CD8-positive, alpha-beta memory T cell (primary cell): ENCODE data around the gene POLR1B. TPM values are rescaled to one million over a fixed set of nuclear protein-coding genes. Genes with fewer than 3 reads are reported as not detected.
"Not testable (repeated sequence)": the region's sequence is repeated elsewhere in the genome, so short reads cannot be mapped to it uniquely, and the experiment has no call there.

ENCODE experiments used
- CTCF ChIA-PET: fragments of 350-600 bp; sonication (Branson Sonifier 250); formaldehyde crosslinking; loops from one replicate; lab custom pipeline; 2021; ENCODE audit warnings: antibody characterized with exemption; lab: Charles Lee
- POLR2A ChIA-PET: fragments of 350-600 bp; sonication (Branson Sonifier 250); formaldehyde crosslinking; loops from one replicate; lab custom pipeline; 2021; ENCODE audit warnings: antibody characterized with exemption; lab: Charles Lee
- DNase-seq, 5 donors: peaks; one replicate each; pipeline versions ENCODE4 v3.0.0 to v3.0.0-alpha.2; 2020 to 2022; ENCODE audit warnings: mixed read lengths in 1 of 5
- H3K27ac ChIP-seq: one replicate; pipeline ENCODE4 v1.7.0; 2013; ENCODE audit warnings: low read depth, mild to moderate bottlenecking, low read length, moderate library complexity
- H3K27me3 ChIP-seq: 2 replicates; pipeline ENCODE4 v1.7.0; 2013; ENCODE audit warnings: low read length, mild to moderate bottlenecking; ENCODE audit not compliant: insufficient read depth, poor library complexity, severe bottlenecking
- H3K36me3 ChIP-seq: 2 replicates; pipeline ENCODE4 v1.7.0; 2013; ENCODE audit warnings: mild to moderate bottlenecking, low read length, moderate library complexity; ENCODE audit not compliant: insufficient read depth
- H3K4me1 ChIP-seq: 2 replicates; pipeline ENCODE4 v1.7.0; 2013; ENCODE audit warnings: mild to moderate bottlenecking, low read length, moderate library complexity; ENCODE audit not compliant: insufficient read depth
- H3K4me3 ChIP-seq: 2 replicates; pipeline ENCODE4 v1.7.0; 2013; ENCODE audit warnings: mild to moderate bottlenecking, low read length
- H3K9me3 ChIP-seq: 2 replicates; pipeline ENCODE4 v1.7.0; 2013; ENCODE audit warnings: mild to moderate bottlenecking, low read length
- H3K27ac Mint-ChIP-seq, 8 donors: one replicate each; pipeline ENCODE4 v1.8.0; 2020 to 2021; ENCODE audit warnings: mixed read lengths in 8 of 8, mild to moderate bottlenecking in 6 of 8, inconsistent platforms in 3 of 8, moderate library complexity in 3 of 8
- H3K27me3 Mint-ChIP-seq, 2 donors: one replicate each; pipeline ENCODE4 v1.8.0; 2020 to 2021; ENCODE audit warnings: mixed read lengths in 2 of 2, mild to moderate bottlenecking in 1 of 2, moderate library complexity in 1 of 2
- H3K36me3 Mint-ChIP-seq, 3 donors: one replicate each; pipeline ENCODE4 v1.8.0; 2020 to 2021; ENCODE audit warnings: mixed read lengths in 3 of 3, inconsistent platforms in 1 of 3, mild to moderate bottlenecking in 1 of 3
- H3K4me1 Mint-ChIP-seq, 3 donors: one replicate each; pipeline ENCODE4 v1.8.0; 2020 to 2021; ENCODE audit warnings: mixed read lengths in 3 of 3, inconsistent platforms in 1 of 3, mild to moderate bottlenecking in 1 of 3
- H3K4me3 Mint-ChIP-seq, 7 donors: one replicate each; pipeline ENCODE4 v1.8.0; 2020 to 2021; ENCODE audit warnings: mixed read lengths in 7 of 7, mild to moderate bottlenecking in 6 of 7, moderate library complexity in 4 of 7, inconsistent platforms in 2 of 7
- H3K9me3 Mint-ChIP-seq, 5 donors: one replicate each; pipeline ENCODE4 v1.8.0; 2020 to 2022; ENCODE audit warnings: mixed read lengths in 5 of 5, mild to moderate bottlenecking in 3 of 5, moderate library complexity in 2 of 5, inconsistent platforms in 1 of 5
- polyA plus RNA-seq: library from polyadenylated mRNA; unstranded; fragments of 300-500 nt; fragmentation: Illumina TruSeq; gene quantifications from one replicate; pipeline ENCODE4 v1.2.3, GENCODE V29; 2021
- total RNA-seq, 2 experiments: library from RNA; stranded (reverse); gene quantifications; one replicate each; pipeline ENCODE4 v1.2.3, GENCODE V29; 2021

POLR1B gene
- total RNA-seq (10 to 100 TPM; 67.1 to 78.4 TPM), polyA plus RNA-seq (24.3 TPM)

GRCh38 chr2:112542123-112542983 is at the start of gene POLR1B:
POLR1B (plus strand) TSS chr2:112542465; CDS start chr2:112542495, 30 bp downstream.
- ChIA-PET CTCF (no interaction called here), POLR2A (no interaction called here)
- H3K36me3 Mint-ChIP-seq, result peaks cover 0 to 17% (median 2%) of the 10 kb centered on the region in 3 donors

GRCh38 chr2:112493048-112493447 is 49.2 kb upstream of the POLR1B start:
- H3K27me3 ChIP-seq, result no peaks in the 10 kb centered on the region
- DNase-seq, result no peak
- ChIA-PET POLR2A (no interaction called here), CTCF (interaction anchor here (1.2 to 1.9 kb wide), 2 partner anchors 9 to 12 kb away, joined by 9 read pairs; no protein-coding TSS in a partner anchor)
- H3K4me3 ChIP-seq, result no peak overlapping the region
- Mint-ChIP-seq H3K4me3 (no peak overlapping the region), H3K36me3 (peaks cover 0 to 16% (median 1%) of the 10 kb centered on the region in 3 donors), H3K9me3 (no peaks in the 10 kb centered on the region), H3K27me3 (no peaks in the 10 kb centered on the region), H3K4me1 (peaks cover 0 to 6% (median 6%) of the 10 kb centered on the region in 3 donors), H3K27ac (peak overlapping the region in 1 of 8 donors; percentile 41)
- no peaks in the 10 kb centered on the region for H3K9me3 ChIP-seq
- H3K4me1 ChIP-seq, result no peaks in the 10 kb centered on the region
- no peaks in the 10 kb centered on the region for H3K36me3 ChIP-seq
- H3K27ac ChIP-seq, result peak overlapping the region; percentile 0

More at GRCh38 chr2:112542123-112542983, at the start of gene POLR1B:
- Histone ChIP-seq H3K4me1 (peaks cover 17% of the 10 kb centered on the region), H3K27ac (peak within 1 kb of the TSS; percentile 93), H3K9me3 (no peaks in the 10 kb centered on the region), H3K36me3 (peaks cover 5% of the 10 kb centered on the region), H3K27me3 (no peaks in the 10 kb centered on the region), H3K4me3 (peak within 1 kb of the TSS; percentile 90)
- no peaks in the 10 kb centered on the region for H3K9me3 Mint-ChIP-seq
- H3K27ac Mint-ChIP-seq, result no peak within 1 kb of the TSS
- DNase-seq, result peak; percentile 61 to 83 (median 74)
- no peak within 1 kb of the TSS for H3K4me3 Mint-ChIP-seq
- H3K27me3 Mint-ChIP-seq, result peaks cover 0 to 1% of the 10 kb centered on the region in 2 donors
- H3K4me1 Mint-ChIP-seq, result peaks cover 18 to 30% (median 21%) of the 10 kb centered on the region in 3 donors

GRCh38 chr2:112493858-112494648 is 48.2 kb upstream of the POLR1B start:
- H3K27ac ChIP-seq, result no peak overlapping the region
- H3K36me3 Mint-ChIP-seq, result peaks cover 0 to 19% (median 1%) of the 10 kb centered on the region in 3 donors
- H3K4me3 Mint-ChIP-seq, result no peak overlapping the region
- H3K27ac Mint-ChIP-seq, result no peak overlapping the region
- H3K9me3 ChIP-seq, result no peaks in the 10 kb centered on the region
- ChIA-PET POLR2A (no interaction called here), CTCF (interaction anchor here (1.2 to 1.9 kb wide), 2 partner anchors 10 to 13 kb away, joined by 9 read pairs; no protein-coding TSS in a partner anchor)
- no peaks in the 10 kb centered on the region for H3K4me1 ChIP-seq
- H3K36me3 ChIP-seq, result no peaks in the 10 kb centered on the region
- no peak for DNase-seq
- no peaks in the 10 kb centered on the region for H3K27me3 ChIP-seq
- H3K27me3 Mint-ChIP-seq, result no peaks in the 10 kb centered on the region
- H3K4me3 ChIP-seq, result no peak overlapping the region
- no peaks in the 10 kb centered on the region for H3K9me3 Mint-ChIP-seq
- H3K4me1 Mint-ChIP-seq, result peaks cover 0 to 6% (median 6%) of the 10 kb centered on the region in 3 donors

- no peak overlapping the region for H3K27ac ChIP-seq
- no peaks in the 10 kb centered on the region for H3K9me3 Mint-ChIP-seq
- no peaks in the 10 kb centered on the region for H3K27me3 Mint-ChIP-seq
- ChIA-PET POLR2A (no interaction called here), CTCF (no interaction called here)
- peaks cover 0 to 17% (median 1%) of the 10 kb centered on the region in 3 donors for H3K36me3 Mint-ChIP-seq
- no peak overlapping the region for H3K4me3 Mint-ChIP-seq
- H3K9me3 ChIP-seq, result no peaks in the 10 kb centered on the region
- no peak for DNase-seq
- H3K4me3 ChIP-seq, result no peak overlapping the region
- H3K27ac Mint-ChIP-seq, result no peak overlapping the region
- H3K4me1 ChIP-seq, result no peaks in the 10 kb centered on the region
- no peaks in the 10 kb centered on the region for H3K27me3 ChIP-seq
- peaks cover 0 to 2% (median 1%) of the 10 kb centered on the region in 3 donors for H3K4me1 Mint-ChIP-seq
- H3K36me3 ChIP-seq, result no peaks in the 10 kb centered on the region
Observed at GRCh38 chr2:112494828-112495227, 47.4 kb upstream of the POLR1B start.

- H3K27me3 Mint-ChIP-seq, H3K9me3 ChIP-seq, H3K4me1 ChIP-seq, H3K36me3 ChIP-seq, CTCF ChIA-PET, H3K4me1 Mint-ChIP-seq, H3K27ac ChIP-seq, POLR2A ChIA-PET, DNase-seq, H3K27me3 ChIP-seq, H3K4me3 Mint-ChIP-seq, H3K9me3 Mint-ChIP-seq, H3K4me3 ChIP-seq: not testable (repeated sequence)
- Mint-ChIP-seq H3K36me3 (peaks cover 0 to 16% (median 1%) of the 10 kb centered on the region in 3 donors), H3K27ac (peak overlapping the region in 1 of 8 donors; percentile 40)
Observed at GRCh38 chr2:112495878-112496277, 46.4 kb upstream of the POLR1B start.

GRCh38 chr2:112500850-112501484 is 41.3 kb upstream of the POLR1B start:
- POLR2A ChIA-PET, H3K4me1 ChIP-seq, H3K9me3 Mint-ChIP-seq, H3K27me3 Mint-ChIP-seq, H3K36me3 ChIP-seq, H3K9me3 ChIP-seq, H3K4me3 Mint-ChIP-seq, H3K27ac ChIP-seq, H3K4me1 Mint-ChIP-seq, H3K27me3 ChIP-seq, H3K4me3 ChIP-seq: not testable (repeated sequence)
- DNase-seq, result peak in 3 of 5 donors; percentile 43 to 64 (median 45)
- peak overlapping the region in 1 of 8 donors; percentile 33 for H3K27ac Mint-ChIP-seq
- peaks cover 0 to 19% (median 7%) of the 10 kb centered on the region in 3 donors for H3K36me3 Mint-ChIP-seq
- CTCF ChIA-PET, result interaction anchor here (0.6 to 3.8 kb wide), 3 partner anchors 20 to 82 kb away, joined by 3 to 26 read pairs (median 5); no protein-coding TSS in a partner anchor

GRCh38 chr2:112509239-112509998 is 32.8 kb upstream of the POLR1B start:
- CTCF ChIA-PET, H3K27ac ChIP-seq, POLR2A ChIA-PET, H3K9me3 ChIP-seq, H3K36me3 ChIP-seq, H3K4me1 ChIP-seq, H3K27me3 ChIP-seq, DNase-seq, H3K4me3 ChIP-seq, H3K27me3 Mint-ChIP-seq, H3K9me3 Mint-ChIP-seq: not testable (repeated sequence)
- Mint-ChIP-seq H3K36me3 (peaks cover 0 to 15% (median 1%) of the 10 kb centered on the region in 3 donors), H3K27ac (peak overlapping the region in 4 of 8 donors; percentile 33 to 83 (median 63)), H3K4me3 (peak overlapping the region in 2 of 7 donors; percentile 34 to 63), H3K4me1 (peaks cover 8 to 10% (median 9%) of the 10 kb centered on the region in 3 donors)
